Neural progenitor cell (in vitro differentiated cells): ENCODE results near the gene SMC4.

Source experiments
- EZH2 ChIP-seq: fragments of 200-600 bp; sonication (generic); IDR thresholded peaks from 2 replicates; pipeline ENCODE4 v1.6.1; 2017; ENCODE audit warnings: antibody characterized with exemption, mild to moderate bottlenecking, moderate library complexity
- EZH2phosphoT487 ChIP-seq: fragments of 200-600 bp; sonication (generic); IDR thresholded peaks from 2 replicates; pipeline ENCODE4 v1.6.1; 2017; ENCODE audit warnings: antibody characterized with exemption
- TF ChIP-seq, protein P1 (sequence below): fragments of 200-600 bp; sonication (generic); IDR thresholded peaks from 2 replicates; pipeline ENCODE4 v1.5.1; 2017; ENCODE audit warnings: antibody characterized with exemption, mild to moderate bottlenecking

- no peak for TF ChIP-seq EZH2
- TF ChIP-seq, protein P1, sequence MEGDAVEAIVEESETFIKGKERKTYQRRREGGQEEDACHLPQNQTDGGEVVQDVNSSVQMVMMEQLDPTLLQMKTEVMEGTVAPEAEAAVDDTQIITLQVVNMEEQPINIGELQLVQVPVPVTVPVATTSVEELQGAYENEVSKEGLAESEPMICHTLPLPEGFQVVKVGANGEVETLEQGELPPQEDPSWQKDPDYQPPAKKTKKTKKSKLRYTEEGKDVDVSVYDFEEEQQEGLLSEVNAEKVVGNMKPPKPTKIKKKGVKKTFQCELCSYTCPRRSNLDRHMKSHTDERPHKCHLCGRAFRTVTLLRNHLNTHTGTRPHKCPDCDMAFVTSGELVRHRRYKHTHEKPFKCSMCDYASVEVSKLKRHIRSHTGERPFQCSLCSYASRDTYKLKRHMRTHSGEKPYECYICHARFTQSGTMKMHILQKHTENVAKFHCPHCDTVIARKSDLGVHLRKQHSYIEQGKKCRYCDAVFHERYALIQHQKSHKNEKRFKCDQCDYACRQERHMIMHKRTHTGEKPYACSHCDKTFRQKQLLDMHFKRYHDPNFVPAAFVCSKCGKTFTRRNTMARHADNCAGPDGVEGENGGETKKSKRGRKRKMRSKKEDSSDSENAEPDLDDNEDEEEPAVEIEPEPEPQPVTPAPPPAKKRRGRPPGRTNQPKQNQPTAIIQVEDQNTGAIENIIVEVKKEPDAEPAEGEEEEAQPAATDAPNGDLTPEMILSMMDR = no peak
- no peak for TF ChIP-seq EZH2phosphoT487
These were observed 43.6 kb upstream of the SMC4 start for GRCh38 chr3:160355826-160356225.
